Heart left ventricle (tissue), 13 donors: ENCODE results near the gene CRIM1.

Source experiments
- CTCF ChIP-seq, 12 donors: fragments of 200-600 bp; sonication (generic) in 4 of 12; IDR thresholded peaks; one replicate each; pipeline versions ENCODE4 v1.5.0 to v1.8.0; 2018 to 2022; ENCODE audit warnings: antibody characterized with exemption in 12 of 12, mild to moderate bottlenecking in 5 of 12
- POLR2A ChIP-seq, 2 donors: fragments of 450-650 bp; IDR thresholded peaks; one replicate each; pipeline ENCODE4 v1.6.1; 2017; ENCODE audit warnings: antibody characterized with exemption in 2 of 2, mild to moderate bottlenecking in 2 of 2, moderate library complexity in 2 of 2
- donor health status: ischemic (EF 13 %, LVEDD 7.1; RV severe dilation, severe dysfunction).
- donor health status: DM: no; HTN: yes; CAD: no.
- donor health status: DM: no; HTN: no; CAD: no.
- donor health status: ischemic (EF 25% LVEDD 6.9; RV normal size, moderate dysfunction).
- donor health status: ischemic (EF 25% LVEDD 5.7; RV mildly dilated, moderate dysfunction).
- donor health status: ischemic (EF 35%, LVEDD 5.7; RV mildly dilated, moderate dysfunction).
- donor health status: nonischemic (EF 11% LVEDD 7.7; RV severe dilation, severe dysfunction).
- donor health status: DM: yes; HTN: yes; CAD: no.
- donor health status: PGD.
- donor health status: ischemic (EF 29% LVEDD 5.4; RV normal size, mild dysfunction).
- donor health status: nonischemic (EF 23%, LVEDD 6.1; RV moderate dilation, normal function).

- TF ChIP-seq CTCF (IDR thresholded peaks at IDR 0.05) (no peak), POLR2A (IDR thresholded peaks at IDR 0.05) (no peak)
Observed at GRCh38 chr2:36582538-36582937, 227.0 kb downstream of the CRIM1 start.
